Measurements from ENCODE around the gene GNAO1.

- TF ChIP-seq BACH2 (CRISPR knock-in tag; IDR thresholded peaks at IDR 0.05; ENCODE audit: borderline replicate concordance): no peak
- TF ChIP-seq TOX (CRISPR knock-in tag; IDR thresholded peaks at IDR 0.05; ENCODE audit: borderline replicate concordance): no peak
- TF ChIP-seq ARNTL (CRISPR knock-in tag; IDR thresholded peaks at IDR 0.05; ENCODE audit: borderline replicate concordance, low read depth): no peak
- no peak for TF ChIP-seq OSR1 (CRISPR knock-in tag; IDR thresholded peaks at IDR 0.05)
- TF ChIP-seq PATZ1 (CRISPR knock-in tag; IDR thresholded peaks at IDR 0.05; ENCODE audit: borderline replicate concordance): no peak
- TF ChIP-seq ZC3H10 (CRISPR knock-in tag; IDR thresholded peaks at IDR 0.05): no peak
- no peak for TF ChIP-seq ZNF70 (CRISPR knock-in tag; IDR thresholded peaks at IDR 0.05)
- no peak for TF ChIP-seq ZFP30 (CRISPR knock-in tag; IDR thresholded peaks at IDR 0.05)
- no peak for TF ChIP-seq RARB (CRISPR knock-in tag; IDR thresholded peaks at IDR 0.05)
These were observed 154.2 kb downstream of the GNAO1 start for GRCh38 chr16:56345406-56346050.
